Naive thymus-derived CD4-positive, alpha-beta T cell (primary cell): ENCODE results near the gene MYOCOS. TPM values are rescaled to one million over a fixed set of nuclear protein-coding genes. Genes with fewer than 3 reads are reported as not detected.

Experiments
- ATAC-seq: fragments of 150-1000 bp; cut with Tn5 transposase; 2 replicates; pipeline ENCODE4 v1.10.0; 2021; ENCODE audit warnings: mild to moderate bottlenecking, moderate library complexity
- CTCF ChIA-PET: fragments of 350-600 bp; sonication (Branson Sonifier 250); formaldehyde crosslinking; loops from one replicate; lab custom pipeline; 2021; ENCODE audit warnings: antibody characterized with exemption; lab: Charles Lee
- POLR2A ChIA-PET: fragments of 350-600 bp; sonication (Branson Sonifier 250); formaldehyde crosslinking; loops from one replicate; lab custom pipeline; 2021; ENCODE audit warnings: antibody characterized with exemption, inconsistent platforms; lab: Charles Lee
- DNase-seq, 9 donors: peaks; one replicate each; pipeline versions ENCODE4 v3.0.0 to v3.0.0-alpha.2; 2020 to 2022; ENCODE audit warnings: mixed read lengths in 1 of 9
- H3K27ac ChIP-seq: one replicate; pipeline ENCODE4 v1.7.0; 2013; ENCODE audit warnings: mild to moderate bottlenecking, low read depth, low read length, moderate library complexity
- H3K27me3 ChIP-seq, 2 donors: one replicate each; pipeline ENCODE4 v1.7.0; 2013; ENCODE audit warnings: low read length in 2 of 2, mild to moderate bottlenecking in 2 of 2, moderate library complexity in 2 of 2; ENCODE audit not compliant: control insufficient read depth in 2 of 2, insufficient read depth in 2 of 2
- H3K36me3 ChIP-seq, 3 experiments: 1 replicate in 2 of 3; 2 replicates in 1 of 3; pipeline ENCODE4 v1.7.0; 2013; ENCODE audit warnings: low read length in 3 of 3, mild to moderate bottlenecking in 3 of 3, moderate library complexity in 1 of 3; ENCODE audit not compliant: insufficient read depth in 3 of 3, control insufficient read depth in 2 of 3
- H3K4me1 ChIP-seq, 2 donors: one replicate each; pipeline ENCODE4 v1.7.0; 2013; ENCODE audit warnings: low read length in 2 of 2, mild to moderate bottlenecking in 2 of 2, moderate library complexity in 1 of 2; ENCODE audit not compliant: control insufficient read depth in 2 of 2, insufficient read depth in 2 of 2
- H3K4me3 ChIP-seq: 2 replicates; pipeline ENCODE4 v1.7.0; 2013; ENCODE audit warnings: mild to moderate bottlenecking, low read length
- H3K9me3 ChIP-seq, 3 experiments: 1 replicate in 2 of 3; 2 replicates in 1 of 3; pipeline ENCODE4 v1.7.0; 2013; ENCODE audit warnings: low read length in 3 of 3; ENCODE audit not compliant: control insufficient read depth in 2 of 3
- H3K27ac Mint-ChIP-seq, 9 donors: one replicate each; pipeline ENCODE4 v1.8.0; 2020 to 2022; ENCODE audit warnings: mixed read lengths in 9 of 9, mild to moderate bottlenecking in 8 of 9, moderate library complexity in 5 of 9, inconsistent platforms in 2 of 9
- H3K27me3 Mint-ChIP-seq, 5 donors: one replicate each; pipeline ENCODE4 v1.8.0; 2021 to 2022; ENCODE audit warnings: mixed read lengths in 5 of 5, mild to moderate bottlenecking in 1 of 5
- H3K36me3 Mint-ChIP-seq, 5 donors: one replicate each; pipeline ENCODE4 v1.8.0; 2020 to 2022; ENCODE audit warnings: mixed read lengths in 5 of 5, mild to moderate bottlenecking in 3 of 5, inconsistent platforms in 1 of 5
- H3K4me1 Mint-ChIP-seq, 7 donors: one replicate each; pipeline ENCODE4 v1.8.0; 2020 to 2022; ENCODE audit warnings: mixed read lengths in 7 of 7, mild to moderate bottlenecking in 3 of 7, inconsistent platforms in 1 of 7
- H3K4me3 Mint-ChIP-seq, 10 donors: one replicate each; pipeline ENCODE4 v1.8.0; 2020 to 2022; ENCODE audit warnings: mild to moderate bottlenecking in 10 of 10, mixed read lengths in 10 of 10, moderate library complexity in 6 of 10, inconsistent platforms in 2 of 10
- H3K9me3 Mint-ChIP-seq, 11 donors: one replicate each; pipeline ENCODE4 v1.8.0; 2020 to 2022; ENCODE audit warnings: mixed read lengths in 11 of 11, mild to moderate bottlenecking in 4 of 11, inconsistent platforms in 1 of 11, moderate library complexity in 1 of 11
- intact Hi-C, 2 donors: fragments of 100-400 bp; cut with micrococcal nuclease; formaldehyde crosslinking; loops; one replicate each; pipeline ENCODE4 v1.15.1; 2023
- polyA plus RNA-seq, 2 donors: library from polyadenylated mRNA; unstranded; fragments of 300-500 nt; fragmentation: Illumina TruSeq; gene quantifications; one replicate each; pipeline ENCODE4 v1.2.3, GENCODE V29; 2021
- total RNA-seq, 6 experiments: library from RNA in 5 of 6; stranded (reverse) in 5 of 6; gene quantifications; 1 replicate in 5 of 6; 2 replicates in 1 of 6; pipeline ENCODE4 v1.2.3 and lab custom pipeline; 2021 to 2026

The MYOCOS gene
- total and polyA plus RNA-seq, 7 experiments from 2014 or later: 0.19 to 0.81 (median 0.31) TPM; not detected in 3

DNA sequence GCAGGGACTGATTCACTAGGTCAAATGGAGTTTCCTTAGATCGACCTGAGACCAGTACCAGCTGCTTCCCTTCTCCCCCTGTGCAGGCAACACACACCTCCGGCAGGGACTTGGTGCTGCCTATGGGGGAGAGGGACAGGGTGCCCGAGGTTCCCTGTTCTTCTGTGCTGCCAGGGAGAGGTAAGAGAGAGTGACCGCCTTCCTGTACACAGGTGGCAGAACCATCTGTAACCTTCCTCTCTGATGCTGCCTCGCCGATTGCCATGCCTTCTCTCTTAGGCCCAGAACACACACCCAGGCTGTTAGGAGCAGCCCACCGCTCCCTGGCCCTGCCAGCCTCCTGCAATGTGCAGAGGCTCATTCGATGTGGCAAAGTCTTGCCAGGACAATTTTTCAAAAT, 21.1 kb downstream of the MYOCOS start:
- no peaks in the 10 kb centered on the region for H3K27me3 ChIP-seq
- no peaks in the 10 kb centered on the region for H3K36me3 ChIP-seq
- no peak overlapping the region for H3K4me3 Mint-ChIP-seq
- no peak overlapping the region for H3K27ac Mint-ChIP-seq
- H3K27ac ChIP-seq: no peak overlapping the region
- no peaks in the 10 kb centered on the region for H3K9me3 Mint-ChIP-seq
- POLR2A ChIA-PET: no interaction called here
- DNase-seq (no peak), ATAC-seq (no peak)
- no peak overlapping the region for H3K4me3 ChIP-seq
- peaks cover 4 to 12% (median 6%) of the 10 kb centered on the region in 7 donors for H3K4me1 Mint-ChIP-seq
- H3K27me3 Mint-ChIP-seq: peaks cover 0 to 7% (median 0%) of the 10 kb centered on the region in 5 donors
- H3K36me3 Mint-ChIP-seq: no peaks in the 10 kb centered on the region
- CTCF ChIA-PET: interaction anchor here (0.6 kb wide), 2 partner anchors 22 to 756 kb away, joined by 3 read pairs; no protein-coding TSS in a partner anchor
- intact Hi-C loops: no loop called here
- peaks cover 0 to 4% of the 10 kb centered on the region in 2 donors for H3K4me1 ChIP-seq
- no peaks in the 10 kb centered on the region for H3K9me3 ChIP-seq

GRCh38 chr1:171644805-171645483, 22.9 kb downstream of the MYOCOS start:
- intact Hi-C loops: loop anchor here (1.0 to 5.0 kb wide), 5 partner anchors 96 to 340 kb away; partner anchors contain the start of genes DNM3 (in 1 of the 2) and PRRC2C (in 1 of the 2)
- POLR2A ChIA-PET: no interaction called here
- Histone ChIP-seq H3K9me3 (no peaks in the 10 kb centered on the region), H3K27ac (no peak overlapping the region), H3K27me3 (no peaks in the 10 kb centered on the region), H3K36me3 (no peaks in the 10 kb centered on the region), H3K4me3 (no peak overlapping the region), H3K4me1 (peaks cover 0 to 4% of the 10 kb centered on the region in 2 donors)
- Mint-ChIP-seq H3K36me3 (no peaks in the 10 kb centered on the region), H3K9me3 (no peaks in the 10 kb centered on the region), H3K4me1 (peaks cover 4 to 12% (median 6%) of the 10 kb centered on the region in 7 donors), H3K4me3 (peak overlapping the region in 4 of 10 donors; percentile 2 to 27 (median 14)), H3K27ac (peak overlapping the region in 3 of 9 donors; percentile 42 to 82 (median 77)), H3K27me3 (peaks cover 0 to 9% (median 0%) of the 10 kb centered on the region in 5 donors)
- DNase-seq (peak; percentile 19 to 73 (median 62)), ATAC-seq (peak; percentile 90)
- CTCF ChIA-PET: interaction anchor here (0.5 to 2.1 kb wide), 8 partner anchors 10 to 457 kb away, joined by 3 to 21 read pairs (median 3); no protein-coding TSS in a partner anchor

DNA sequence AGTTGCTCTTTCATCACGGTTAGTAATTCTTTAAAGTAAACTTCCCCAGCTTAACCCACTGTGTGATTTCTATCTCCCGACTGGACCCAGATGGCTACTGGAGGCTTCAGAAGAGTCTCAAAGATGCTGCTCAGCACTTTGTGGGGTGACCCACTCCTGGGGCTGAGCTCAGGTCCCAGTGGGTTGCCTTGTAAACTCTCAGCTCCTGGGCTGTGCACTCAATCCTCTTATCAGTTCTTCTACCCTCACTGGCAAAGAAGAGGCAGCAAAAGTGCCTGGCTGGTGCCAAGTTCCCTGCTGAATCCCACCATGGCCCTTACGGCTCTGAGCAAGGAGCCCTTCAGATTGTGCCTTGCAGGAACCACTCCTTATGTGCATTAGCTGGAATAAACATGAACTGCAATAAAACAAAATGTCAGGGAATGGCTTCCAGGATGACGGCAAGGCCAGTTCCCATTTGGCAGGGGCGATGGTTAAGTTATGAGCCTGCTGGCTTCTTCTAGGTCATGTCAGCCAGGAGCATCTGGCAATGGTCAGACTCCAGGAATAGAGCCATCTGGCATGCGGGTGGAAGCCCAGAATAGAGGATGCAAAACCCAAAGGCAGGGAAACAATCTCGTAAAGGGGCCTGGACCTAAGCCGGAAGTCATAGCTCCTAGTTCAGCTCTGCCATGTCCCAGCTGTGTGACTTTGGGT, 23.7 kb downstream of the MYOCOS start:
- Histone ChIP-seq H3K36me3 (no peaks in the 10 kb centered on the region), H3K4me1 (peaks cover 0 to 4% of the 10 kb centered on the region in 2 donors), H3K9me3 (no peaks in the 10 kb centered on the region), H3K27me3 (no peaks in the 10 kb centered on the region), H3K27ac (no peak overlapping the region), H3K4me3 (no peak overlapping the region)
- DNase-seq (no peak), ATAC-seq (no peak)
- intact Hi-C loops: loop anchor here (1.0 to 5.0 kb wide), 5 partner anchors 96 to 340 kb away; partner anchors contain the start of genes DNM3 (in 1 of the 2) and PRRC2C (in 1 of the 2)
- no peaks in the 10 kb centered on the region for H3K36me3 Mint-ChIP-seq
- peaks cover 4 to 12% (median 6%) of the 10 kb centered on the region in 7 donors for H3K4me1 Mint-ChIP-seq
- H3K9me3 Mint-ChIP-seq: no peaks in the 10 kb centered on the region
- H3K27me3 Mint-ChIP-seq: peaks cover 0 to 11% (median 0%) of the 10 kb centered on the region in 5 donors
- CTCF ChIA-PET: interaction anchor here (0.8 to 2.1 kb wide), 5 partner anchors 142 to 1758 kb away, joined by 3 to 21 read pairs (median 3); no protein-coding TSS in a partner anchor
- H3K4me3 Mint-ChIP-seq: no peak overlapping the region
- POLR2A ChIA-PET: no interaction called here
- H3K27ac Mint-ChIP-seq: no peak overlapping the region

GRCh38 chr1:171646249-171646560, 24.2 kb downstream of the MYOCOS start:
- Mint-ChIP-seq H3K36me3 (no peaks in the 10 kb centered on the region), H3K4me3 (no peak overlapping the region), H3K27ac (no peak overlapping the region), H3K4me1 (peaks cover 4 to 12% (median 6%) of the 10 kb centered on the region in 7 donors), H3K9me3 (no peaks in the 10 kb centered on the region), H3K27me3 (peaks cover 0 to 16% (median 0%) of the 10 kb centered on the region in 5 donors)
- ATAC-seq: no peak
- DNase-seq: no peak
- no peaks in the 10 kb centered on the region for H3K9me3 ChIP-seq
- ChIA-PET CTCF (interaction anchor here (0.8 to 2.1 kb wide), 3 partner anchors 336 to 1758 kb away, joined by 3 to 21 read pairs (median 3); no protein-coding TSS in a partner anchor), POLR2A (no interaction called here)
- H3K4me3 ChIP-seq: no peak overlapping the region
- intact Hi-C loops: loop anchor here in 1 of 2 donors (5.0 kb wide), 1 partner anchor 196 kb away; the partner anchor contains the start of gene DNM3
- H3K27me3 ChIP-seq: no peaks in the 10 kb centered on the region
- no peak overlapping the region for H3K27ac ChIP-seq
- H3K36me3 ChIP-seq: no peaks in the 10 kb centered on the region
- peaks cover 0 to 4% of the 10 kb centered on the region in 2 donors for H3K4me1 ChIP-seq

DNA sequence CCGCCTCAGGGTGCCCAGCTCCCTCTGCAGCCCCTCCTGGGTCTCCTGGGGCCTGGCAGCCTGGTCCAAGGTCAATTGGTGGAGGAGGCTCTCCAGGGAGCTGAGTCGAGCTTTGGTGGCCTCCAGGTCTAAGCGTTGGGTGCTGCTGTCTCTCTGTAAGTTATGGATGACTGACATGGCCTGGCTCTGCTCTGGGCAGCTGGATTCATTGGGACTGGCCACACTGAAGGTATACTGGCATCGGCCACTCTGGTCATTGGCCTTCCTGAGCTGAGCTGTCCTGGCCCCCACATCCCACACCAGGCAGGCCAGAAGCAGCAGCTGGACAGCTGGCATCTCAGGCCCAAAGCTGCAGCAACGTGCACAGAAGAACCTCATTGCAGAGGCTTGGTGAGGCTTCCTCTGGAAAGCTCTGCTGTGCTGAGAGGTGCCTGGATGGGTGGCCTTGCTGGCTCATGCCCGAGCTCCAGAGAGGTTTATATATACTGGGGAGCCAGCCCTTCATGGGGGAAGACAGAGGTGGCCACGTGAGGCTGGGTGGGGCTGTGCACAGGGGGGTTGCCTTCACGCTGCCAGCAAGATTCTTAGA, 30.3 kb downstream of the MYOCOS start, which contains the start of gene MYOC:
TSS of gene MYOC (minus strand) at position 455 of the 589 bp plus-strand sequence. CDS start at position 378, 77 bp downstream.
- H3K9me3 Mint-ChIP-seq: no peaks in the 10 kb centered on the region
- ChIA-PET POLR2A (no interaction called here), CTCF (no interaction called here)
- intact Hi-C loops: loop anchor here (10.0 kb wide), 2 partner anchors 742 to 772 kb away; partner anchors contain the start of gene C1orf105 (in 1 of the 2)
- Histone ChIP-seq H3K9me3 (no peaks in the 10 kb centered on the region), H3K36me3 (no peaks in the 10 kb centered on the region), H3K27ac (no peak within 1 kb of the TSS), H3K4me3 (no peak within 1 kb of the TSS), H3K27me3 (no peaks in the 10 kb centered on the region), H3K4me1 (peaks cover 3 to 5% of the 10 kb centered on the region in 2 donors)
- H3K36me3 Mint-ChIP-seq: no peaks in the 10 kb centered on the region
- no peak for ATAC-seq
- H3K4me3 Mint-ChIP-seq: no peak within 1 kb of the TSS
- H3K27ac Mint-ChIP-seq: no peak within 1 kb of the TSS
- DNase-seq: no peak
- H3K4me1 Mint-ChIP-seq: peaks cover 9 to 12% (median 10%) of the 10 kb centered on the region in 7 donors
- H3K27me3 Mint-ChIP-seq: peaks cover 0 to 33% (median 11%) of the 10 kb centered on the region in 5 donors

- Histone ChIP-seq H3K27me3 (no peaks in the 10 kb centered on the region), H3K4me3 (no peak overlapping the region), H3K36me3 (no peaks in the 10 kb centered on the region), H3K4me1 (peaks cover 3 to 5% of the 10 kb centered on the region in 2 donors), H3K9me3 (no peaks in the 10 kb centered on the region), H3K27ac (no peak overlapping the region)
- DNase-seq (no peak), ATAC-seq (no peak)
- H3K27me3 Mint-ChIP-seq: peaks cover 0 to 37% (median 11%) of the 10 kb centered on the region in 5 donors
- CTCF ChIA-PET: no interaction called here
- no peaks in the 10 kb centered on the region for H3K36me3 Mint-ChIP-seq
- intact Hi-C loops: loop anchor here (2.0 to 10.0 kb wide), 3 partner anchors 331 to 771 kb away; partner anchors contain the start of gene C1orf105 (in 1 of the 2)
- no peak overlapping the region for H3K4me3 Mint-ChIP-seq
- H3K9me3 Mint-ChIP-seq: no peaks in the 10 kb centered on the region
- no peak overlapping the region for H3K27ac Mint-ChIP-seq
- peaks cover 9 to 12% (median 10%) of the 10 kb centered on the region in 7 donors for H3K4me1 Mint-ChIP-seq
- POLR2A ChIA-PET: no interaction called here
Measured at GRCh38 chr1:171653796-171654195, 31.8 kb downstream of the MYOCOS start.
